Measurements from ENCODE around the gene RMDN3. TPM values are rescaled to one million over a fixed set of nuclear protein-coding genes. Genes with fewer than 3 reads are reported as not detected.

The RMDN3 gene
- total and polyA plus RNA-seq, 9 of the 15 experiments (the other 6 are each of a cell fraction or from before 2014, with no cell fraction given), result 8.1 to 38.2 (median 25.9) TPM

DNA sequence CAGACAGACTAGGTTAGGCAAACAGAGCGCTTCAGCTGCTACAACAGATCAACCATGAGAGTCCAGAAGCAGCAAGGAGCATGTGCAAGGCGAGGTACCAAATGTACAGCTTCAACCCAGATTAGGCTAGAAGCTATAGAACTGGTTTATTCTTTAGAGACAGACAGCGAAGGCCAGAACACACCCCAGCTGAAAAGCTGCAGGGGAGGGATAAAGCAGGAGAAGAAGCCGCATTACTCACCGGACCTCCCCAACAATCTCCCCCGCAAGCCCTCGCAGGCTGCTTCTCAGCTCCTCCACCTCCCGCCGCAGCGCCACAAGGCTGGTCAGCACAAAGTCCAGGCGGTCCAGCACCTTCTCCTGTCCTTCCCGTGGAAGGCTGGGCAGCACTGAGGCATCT lies 3.3 kb downstream of the RMDN3 start (continued):
- TF ChIP-seq, protein P1, sequence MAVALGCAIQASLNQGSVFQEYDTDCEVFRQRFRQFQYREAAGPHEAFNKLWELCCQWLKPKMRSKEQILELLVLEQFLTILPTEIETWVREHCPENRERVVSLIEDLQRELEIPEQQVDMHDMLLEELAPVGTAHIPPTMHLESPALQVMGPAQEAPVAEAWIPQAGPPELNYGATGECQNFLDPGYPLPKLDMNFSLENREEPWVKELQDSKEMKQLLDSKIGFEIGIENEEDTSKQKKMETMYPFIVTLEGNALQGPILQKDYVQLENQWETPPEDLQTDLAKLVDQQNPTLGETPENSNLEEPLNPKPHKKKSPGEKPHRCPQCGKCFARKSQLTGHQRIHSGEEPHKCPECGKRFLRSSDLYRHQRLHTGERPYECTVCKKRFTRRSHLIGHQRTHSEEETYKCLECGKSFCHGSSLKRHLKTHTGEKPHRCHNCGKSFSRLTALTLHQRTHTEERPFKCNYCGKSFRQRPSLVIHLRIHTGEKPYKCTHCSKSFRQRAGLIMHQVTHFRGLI (CRISPR knock-in tag; IDR thresholded peaks at IDR 0.05), result no peak
- TF ChIP-seq ZNF124 (CRISPR knock-in tag; IDR thresholded peaks at IDR 0.05) (no peak), NFE2 (IDR thresholded peaks at IDR 0.05; ENCODE audit: low read depth) (peak; percentile 7; the same call in 1 of the 2 replicates), LCOR (CRISPR knock-in tag; IDR thresholded peaks at IDR 0.05) (peak; percentile 40; the same call in 1 of the 2 replicates), EGR1 (conservative IDR thresholded peaks at IDR 0.05) (peak; percentile 78)
- TF ChIP-seq, protein P2, sequence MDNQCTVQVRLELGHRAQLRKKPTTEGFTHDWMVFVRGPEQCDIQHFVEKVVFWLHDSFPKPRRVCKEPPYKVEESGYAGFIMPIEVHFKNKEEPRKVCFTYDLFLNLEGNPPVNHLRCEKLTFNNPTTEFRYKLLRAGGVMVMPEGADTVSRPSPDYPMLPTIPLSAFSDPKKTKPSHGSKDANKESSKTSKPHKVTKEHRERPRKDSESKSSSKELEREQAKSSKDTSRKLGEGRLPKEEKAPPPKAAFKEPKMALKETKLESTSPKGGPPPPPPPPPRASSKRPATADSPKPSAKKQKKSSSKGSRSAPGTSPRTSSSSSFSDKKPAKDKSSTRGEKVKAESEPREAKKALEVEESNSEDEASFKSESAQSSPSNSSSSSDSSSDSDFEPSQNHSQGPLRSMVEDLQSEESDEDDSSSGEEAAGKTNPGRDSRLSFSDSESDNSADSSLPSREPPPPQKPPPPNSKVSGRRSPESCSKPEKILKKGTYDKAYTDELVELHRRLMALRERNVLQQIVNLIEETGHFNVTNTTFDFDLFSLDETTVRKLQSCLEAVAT (IDR thresholded peaks at IDR 0.05), result 0 out of 4 replicates have a peak, but pooled peaks of 1 of the 2 experiments have one; percentile 44
- TF ChIP-seq, protein P3, sequence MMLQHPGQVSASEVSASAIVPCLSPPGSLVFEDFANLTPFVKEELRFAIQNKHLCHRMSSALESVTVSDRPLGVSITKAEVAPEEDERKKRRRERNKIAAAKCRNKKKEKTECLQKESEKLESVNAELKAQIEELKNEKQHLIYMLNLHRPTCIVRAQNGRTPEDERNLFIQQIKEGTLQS (IDR thresholded peaks at IDR 0.05), result peak; percentile 52; the same call in 1 of the 2 replicates
- TF ChIP-seq, protein P3 (CRISPR knock-in tag; conservative IDR thresholded peaks at IDR 0.05), result no peak
- TF ChIP-seq, protein P4, sequence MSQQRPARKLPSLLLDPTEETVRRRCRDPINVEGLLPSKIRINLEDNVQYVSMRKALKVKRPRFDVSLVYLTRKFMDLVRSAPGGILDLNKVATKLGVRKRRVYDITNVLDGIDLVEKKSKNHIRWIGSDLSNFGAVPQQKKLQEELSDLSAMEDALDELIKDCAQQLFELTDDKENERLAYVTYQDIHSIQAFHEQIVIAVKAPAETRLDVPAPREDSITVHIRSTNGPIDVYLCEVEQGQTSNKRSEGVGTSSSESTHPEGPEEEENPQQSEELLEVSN (IDR thresholded peaks at IDR 0.05; ENCODE audit: borderline replicate concordance in 1 of 2, extremely low read depth in 1 of 2, insufficient read depth in 1 of 2, insufficient read length in 1 of 2, low read depth in 1 of 2, low read length in 1 of 2, poor library complexity in 1 of 2, severe bottlenecking in 1 of 2), result peak in 1 of 2 experiments; percentile 80
- TF ChIP-seq, protein P5, sequence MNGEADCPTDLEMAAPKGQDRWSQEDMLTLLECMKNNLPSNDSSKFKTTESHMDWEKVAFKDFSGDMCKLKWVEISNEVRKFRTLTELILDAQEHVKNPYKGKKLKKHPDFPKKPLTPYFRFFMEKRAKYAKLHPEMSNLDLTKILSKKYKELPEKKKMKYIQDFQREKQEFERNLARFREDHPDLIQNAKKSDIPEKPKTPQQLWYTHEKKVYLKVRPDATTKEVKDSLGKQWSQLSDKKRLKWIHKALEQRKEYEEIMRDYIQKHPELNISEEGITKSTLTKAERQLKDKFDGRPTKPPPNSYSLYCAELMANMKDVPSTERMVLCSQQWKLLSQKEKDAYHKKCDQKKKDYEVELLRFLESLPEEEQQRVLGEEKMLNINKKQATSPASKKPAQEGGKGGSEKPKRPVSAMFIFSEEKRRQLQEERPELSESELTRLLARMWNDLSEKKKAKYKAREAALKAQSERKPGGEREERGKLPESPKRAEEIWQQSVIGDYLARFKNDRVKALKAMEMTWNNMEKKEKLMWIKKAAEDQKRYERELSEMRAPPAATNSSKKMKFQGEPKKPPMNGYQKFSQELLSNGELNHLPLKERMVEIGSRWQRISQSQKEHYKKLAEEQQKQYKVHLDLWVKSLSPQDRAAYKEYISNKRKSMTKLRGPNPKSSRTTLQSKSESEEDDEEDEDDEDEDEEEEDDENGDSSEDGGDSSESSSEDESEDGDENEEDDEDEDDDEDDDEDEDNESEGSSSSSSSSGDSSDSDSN (IDR thresholded peaks at IDR 0.05; ENCODE audit: borderline replicate concordance in 1 of 2, low read depth in 2 of 2, low read length in 2 of 2), result peak; percentile 86 to 96; a peak in 3 of 4 replicates
- TF ChIP-seq, protein P6, sequence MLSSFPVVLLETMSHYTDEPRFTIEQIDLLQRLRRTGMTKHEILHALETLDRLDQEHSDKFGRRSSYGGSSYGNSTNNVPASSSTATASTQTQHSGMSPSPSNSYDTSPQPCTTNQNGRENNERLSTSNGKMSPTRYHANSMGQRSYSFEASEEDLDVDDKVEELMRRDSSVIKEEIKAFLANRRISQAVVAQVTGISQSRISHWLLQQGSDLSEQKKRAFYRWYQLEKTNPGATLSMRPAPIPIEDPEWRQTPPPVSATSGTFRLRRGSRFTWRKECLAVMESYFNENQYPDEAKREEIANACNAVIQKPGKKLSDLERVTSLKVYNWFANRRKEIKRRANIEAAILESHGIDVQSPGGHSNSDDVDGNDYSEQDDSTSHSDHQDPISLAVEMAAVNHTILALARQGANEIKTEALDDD (IDR thresholded peaks at IDR 0.05), result peak; percentile 74; the same call in 1 of the 2 replicates

Measured in K562 (cell line).